ENCODE measurements around the gene RPS25. TPM values are rescaled to one million over a fixed set of nuclear protein-coding genes. Genes with fewer than 3 reads are reported as not detected.

RPS25 gene
- total and polyA plus RNA-seq, 10 of the 15 experiments (the other 5 are each of a cell fraction or from before 2014, with no cell fraction given) = 886 to 3,746 (median 3,066) TPM

DNA sequence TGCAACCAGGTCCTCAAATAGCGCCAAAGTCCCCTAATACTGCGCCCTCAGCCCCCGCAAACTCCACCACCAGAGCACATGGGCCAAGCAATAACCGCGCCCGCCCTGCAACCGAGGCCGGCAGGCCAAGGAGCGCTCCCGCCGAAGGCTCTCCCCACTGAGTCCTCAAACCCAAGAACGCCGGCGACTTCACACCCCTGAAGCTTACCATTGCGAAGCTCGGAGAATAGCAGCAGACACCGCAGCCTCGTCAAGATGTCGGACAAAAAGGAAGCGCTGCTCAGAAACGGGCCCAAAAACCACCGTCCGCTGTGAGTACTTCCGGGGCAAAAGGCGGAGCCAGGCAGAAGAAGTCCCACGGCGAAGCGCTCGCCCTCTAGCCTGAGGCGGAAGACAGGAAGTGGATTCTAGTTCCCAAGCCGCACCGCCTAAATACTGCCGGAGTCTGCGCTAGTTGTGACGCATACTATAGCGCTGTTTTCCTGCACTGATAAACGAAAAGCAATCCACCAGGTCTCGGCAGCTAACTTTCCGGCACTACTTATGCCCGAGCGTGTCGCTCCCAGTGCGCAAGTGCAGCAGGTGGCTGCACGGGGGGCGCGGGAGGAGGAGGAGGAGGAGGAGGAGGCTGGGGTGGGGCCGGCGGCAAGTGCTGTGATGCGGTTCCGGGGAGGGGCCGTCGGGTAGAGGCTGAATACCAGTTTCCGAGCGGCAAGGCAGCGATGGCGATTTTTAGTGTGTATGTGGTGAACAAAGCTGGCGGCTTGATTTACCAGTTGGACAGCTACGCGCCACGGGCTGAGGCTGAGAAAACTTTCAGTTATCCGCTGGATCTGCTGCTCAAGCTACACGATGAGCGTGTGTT, at the start of gene RPS25, which contains the start of gene TRAPPC4 (continued):
- 0 out of 2 replicates have a peak, but pooled peaks have one; percentile 48 for TF ChIP-seq TCF3 (IDR thresholded peaks at IDR 0.05; ENCODE audit: borderline replicate concordance, insufficient read depth, low read depth, low read length)
- peak; percentile 96 for TF ChIP-seq TAF1 (IDR thresholded peaks at IDR 0.05; ENCODE audit: borderline replicate concordance, low read depth, low read length)
- no peak for TF ChIP-seq PRDM15 (CRISPR knock-in tag; IDR thresholded peaks at IDR 0.05)
- TF ChIP-seq, protein P1, sequence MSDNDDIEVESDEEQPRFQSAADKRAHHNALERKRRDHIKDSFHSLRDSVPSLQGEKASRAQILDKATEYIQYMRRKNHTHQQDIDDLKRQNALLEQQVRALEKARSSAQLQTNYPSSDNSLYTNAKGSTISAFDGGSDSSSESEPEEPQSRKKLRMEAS (IDR thresholded peaks at IDR 0.05; ENCODE audit: low read depth, low read length) = peak; percentile 56; the same call in 1 of the 2 replicates
- no peak for TF ChIP-seq MYB (IDR thresholded peaks at IDR 0.05; ENCODE audit: borderline replicate concordance, low read depth, low read length)
- TF ChIP-seq SP1 (IDR thresholded peaks at IDR 0.05; ENCODE audit: low read depth, low read length) = peak; percentile 62
- no peak for TF ChIP-seq SUZ12 (IDR thresholded peaks at IDR 0.05; ENCODE audit: unreplicated experiment)
- no peak for TF ChIP-seq ESRRA (IDR thresholded peaks at IDR 0.05; ENCODE audit: low read length)
- no peak for TF ChIP-seq BRCA1 (IDR thresholded peaks at IDR 0.05; ENCODE audit: low read depth, low read length)
- TF ChIP-seq SKIL (IDR thresholded peaks at IDR 0.05; ENCODE audit: low read depth, poor library complexity, severe bottlenecking) = peak; percentile 19
- TF ChIP-seq SREBF2 (IDR thresholded peaks at IDR 0.05; ENCODE audit: low read length) = 0 out of 2 replicates have a peak, but pooled peaks have one; percentile 15
- TF ChIP-seq, protein P2, sequence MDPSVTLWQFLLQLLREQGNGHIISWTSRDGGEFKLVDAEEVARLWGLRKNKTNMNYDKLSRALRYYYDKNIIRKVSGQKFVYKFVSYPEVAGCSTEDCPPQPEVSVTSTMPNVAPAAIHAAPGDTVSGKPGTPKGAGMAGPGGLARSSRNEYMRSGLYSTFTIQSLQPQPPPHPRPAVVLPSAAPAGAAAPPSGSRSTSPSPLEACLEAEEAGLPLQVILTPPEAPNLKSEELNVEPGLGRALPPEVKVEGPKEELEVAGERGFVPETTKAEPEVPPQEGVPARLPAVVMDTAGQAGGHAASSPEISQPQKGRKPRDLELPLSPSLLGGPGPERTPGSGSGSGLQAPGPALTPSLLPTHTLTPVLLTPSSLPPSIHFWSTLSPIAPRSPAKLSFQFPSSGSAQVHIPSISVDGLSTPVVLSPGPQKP (IDR thresholded peaks at IDR 0.05; ENCODE audit: low read depth, low read length) = peak; percentile 11; the same call in 1 of the 2 replicates
- TF ChIP-seq, protein P3, sequence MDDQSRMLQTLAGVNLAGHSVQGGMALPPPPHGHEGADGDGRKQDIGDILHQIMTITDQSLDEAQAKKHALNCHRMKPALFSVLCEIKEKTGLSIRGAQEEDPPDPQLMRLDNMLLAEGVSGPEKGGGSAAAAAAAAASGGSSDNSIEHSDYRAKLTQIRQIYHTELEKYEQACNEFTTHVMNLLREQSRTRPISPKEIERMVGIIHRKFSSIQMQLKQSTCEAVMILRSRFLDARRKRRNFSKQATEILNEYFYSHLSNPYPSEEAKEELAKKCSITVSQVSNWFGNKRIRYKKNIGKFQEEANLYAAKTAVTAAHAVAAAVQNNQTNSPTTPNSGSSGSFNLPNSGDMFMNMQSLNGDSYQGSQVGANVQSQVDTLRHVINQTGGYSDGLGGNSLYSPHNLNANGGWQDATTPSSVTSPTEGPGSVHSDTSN (IDR thresholded peaks at IDR 0.05; ENCODE audit: insufficient replicate concordance, low read depth, low read length) = no peak
- no peak for TF ChIP-seq BCLAF1 (IDR thresholded peaks at IDR 0.05)
- TF ChIP-seq SUPT20H (IDR thresholded peaks at IDR 0.05; ENCODE audit: borderline replicate concordance, control insufficient read depth, low read depth, low read length) = no peak
- no peak for TF ChIP-seq EED (IDR thresholded peaks at IDR 0.05; ENCODE audit: low read depth)
- no peak for TF ChIP-seq BCL11A (IDR thresholded peaks at IDR 0.05; ENCODE audit: low read depth, low read length)
